CD14-positive monocyte (primary cell): ENCODE data around the gene PLXNA4. TPM values are rescaled to one million over a fixed set of nuclear protein-coding genes. Genes with fewer than 3 reads are reported as not detected.

Experiments used
- DNase-seq, 3 donors: peaks; one replicate each; pipeline ENCODE4 v3.0.0-alpha.2; 2011 to 2022
- H2AFZ ChIP-seq: 2 replicates; pipeline ENCODE4 v1.6.0; 2012; ENCODE audit warnings: mild to moderate bottlenecking, low read depth, low read length, inconsistent platforms; ENCODE audit not compliant: insufficient read depth, poor library complexity, severe bottlenecking
- H3K27ac ChIP-seq, 2 donors: 1 replicate in 1 of 2; 2 replicates in 1 of 2; pipeline ENCODE4 v1.5.1; 2012 to 2013; ENCODE audit warnings: low read length in 2 of 2, control low read depth in 1 of 2, inconsistent platforms in 1 of 2, low read depth in 1 of 2, mild to moderate bottlenecking in 1 of 2
- H3K27me3 ChIP-seq, 2 donors: one replicate each; pipeline versions ENCODE4 v1.6.0 to v1.6.1; 2011 to 2013; ENCODE audit warnings: low read length in 2 of 2; ENCODE audit not compliant: control insufficient read depth in 2 of 2, insufficient read depth in 2 of 2
- H3K36me3 ChIP-seq, 2 donors: replicated peaks in 1 of 2; 1 replicate in 1 of 2; 2 replicates in 1 of 2; pipeline versions ENCODE4 v1.5.1 to v1.6.1; 2012 to 2013; ENCODE audit warnings: low read length in 2 of 2, control low read depth in 1 of 2, inconsistent platforms in 1 of 2, mild to moderate bottlenecking in 1 of 2; ENCODE audit not compliant: insufficient read depth in 2 of 2, control insufficient read depth in 1 of 2
- H3K4me1 ChIP-seq, 2 donors: 1 replicate in 1 of 2; 2 replicates in 1 of 2; pipeline versions ENCODE4 v1.5.1 to v1.6.1; 2012 to 2013; ENCODE audit warnings: low read length in 2 of 2, control low read depth in 1 of 2, inconsistent platforms in 1 of 2, mild to moderate bottlenecking in 1 of 2, moderate library complexity in 1 of 2; ENCODE audit not compliant: insufficient read depth in 2 of 2, control insufficient read depth in 1 of 2
- H3K4me2 ChIP-seq: replicated peaks from 2 replicates; pipeline ENCODE3; 2012; ENCODE audit warnings: low read length, moderate library complexity, mild to moderate bottlenecking; ENCODE audit not compliant: poor library complexity, severe bottlenecking; ENCODE audit errors: extremely low read depth
- H3K4me3 ChIP-seq, 3 experiments: fragments of 200-600 bp in 1 of 3; sonication (generic) in 1 of 3; replicated peaks in 1 of 3; 1 replicate in 2 of 3; 2 replicates in 1 of 3; pipeline ENCODE4 v1.5.1; 2011 to 2013; ENCODE audit warnings: low read length in 3 of 3, mild to moderate bottlenecking in 3 of 3, control low read depth in 2 of 3, low read depth in 2 of 3, inconsistent platforms in 1 of 3, moderate library complexity in 1 of 3
- H3K79me2 ChIP-seq: 2 replicates; pipeline ENCODE4 v1.6.0; 2012; ENCODE audit warnings: mild to moderate bottlenecking, control low read depth, inconsistent platforms, low read length, moderate library complexity; ENCODE audit not compliant: insufficient read depth
- H3K9ac ChIP-seq: 2 replicates; pipeline ENCODE4 v1.6.0; 2017; ENCODE audit warnings: low read length, mild to moderate bottlenecking; ENCODE audit not compliant: insufficient read depth, poor library complexity, severe bottlenecking
- H3K9me3 ChIP-seq, 2 donors: replicated peaks in 1 of 2; 1 replicate in 1 of 2; 2 replicates in 1 of 2; pipeline versions ENCODE4 v1.5.1 to v1.6.1; 2012 to 2013; ENCODE audit warnings: low read length in 2 of 2, control low read depth in 1 of 2; ENCODE audit not compliant: control insufficient read depth in 1 of 2, insufficient read depth in 1 of 2
- H4K20me1 ChIP-seq: 2 replicates; pipeline ENCODE4 v1.6.0; 2012; ENCODE audit warnings: mild to moderate bottlenecking, low read length, control low read depth, moderate library complexity; ENCODE audit not compliant: insufficient read depth
- H3K27ac Mint-ChIP-seq, 7 donors: one replicate each; pipeline ENCODE4 v1.8.0; 2020; ENCODE audit warnings: mild to moderate bottlenecking in 7 of 7, mixed read lengths in 7 of 7, moderate library complexity in 6 of 7, inconsistent platforms in 2 of 7
- H3K27me3 Mint-ChIP-seq, 3 donors: one replicate each; pipeline ENCODE4 v1.8.0; 2021 to 2022; ENCODE audit warnings: low read depth in 3 of 3, mild to moderate bottlenecking in 3 of 3, mixed read lengths in 3 of 3, moderate library complexity in 3 of 3, inconsistent platforms in 1 of 3
- H3K36me3 Mint-ChIP-seq, 2 donors: one replicate each; pipeline ENCODE4 v1.8.0; 2020; ENCODE audit warnings: mixed read lengths in 2 of 2, inconsistent platforms in 1 of 2, mild to moderate bottlenecking in 1 of 2
- H3K4me1 Mint-ChIP-seq: one replicate; pipeline ENCODE4 v1.8.0; 2020; ENCODE audit warnings: mild to moderate bottlenecking, mixed read lengths
- H3K4me3 Mint-ChIP-seq, 2 donors: one replicate each; pipeline ENCODE4 v1.8.0; 2020; ENCODE audit warnings: mild to moderate bottlenecking in 2 of 2, mixed read lengths in 2 of 2, moderate library complexity in 1 of 2
- H3K9me3 Mint-ChIP-seq, 7 donors: one replicate each; pipeline ENCODE4 v1.8.0; 2020 to 2022; ENCODE audit warnings: mixed read lengths in 7 of 7, mild to moderate bottlenecking in 6 of 7, moderate library complexity in 6 of 7, inconsistent platforms in 2 of 7
- WGBS: methylation state at CpG from one replicate; pipeline ENCODE4 v1.1.5; 2013; ENCODE audit warnings: missing lambda C conversion rate; ENCODE audit not compliant: insufficient coverage; 5-methylcytosine and 5-hydroxymethylcytosine counted together
- intact Hi-C, 2 donors: fragments of 100-400 bp; cut with micrococcal nuclease; formaldehyde crosslinking; loops; one replicate each; pipeline versions ENCODE4 v1.15.0 to v1.15.1; 2023
- polyA plus RNA-seq, 3 donors: library from polyadenylated mRNA; depleted of rRNA in 1 of 3; unstranded in 2 of 3; stranded (reverse) in 1 of 3; fragments of 300-500 nt in 2 of 3; fragments of >200 nt in 1 of 3; fragmentation: Illumina TruSeq in 2 of 3; gene quantifications; 1 replicate in 2 of 3; 2 replicates in 1 of 3; pipeline ENCODE4 v1.2.3, GENCODE V29; 2012 to 2021
- TF ChIP-seq, protein P1 (sequence below): fragments of 200-600 bp; IDR thresholded peaks from one replicate; pipeline ENCODE4 v1.8.0; 2022; ENCODE audit warnings: antibody characterized with exemption, mild to moderate bottlenecking

PLXNA4 gene
- polyA plus RNA-seq, 3 donors = not detected

DNA sequence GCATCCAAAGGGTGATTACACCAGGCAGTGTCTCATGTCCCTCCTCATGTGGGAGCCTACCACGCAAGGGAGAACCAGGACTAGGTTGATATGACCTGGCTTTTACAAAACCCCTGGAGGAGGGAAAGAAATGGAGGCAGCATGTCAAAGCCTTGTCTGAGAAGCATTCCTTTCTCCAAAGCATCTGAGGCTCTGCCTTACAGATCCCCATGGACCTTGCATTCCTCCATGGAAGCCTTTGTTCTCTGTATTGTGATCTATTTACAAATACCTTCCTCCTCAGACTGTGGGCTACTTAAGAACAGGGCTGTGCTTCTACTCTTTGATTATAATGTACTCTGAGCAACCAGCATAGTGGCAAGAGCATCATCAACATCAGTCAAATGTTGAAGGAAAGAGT is 197.0 kb downstream of the PLXNA4 start:
- Mint-ChIP-seq H3K9me3 (peaks cover 0 to 2% (median 0%) of the 10 kb centered on the region in 7 donors), H3K4me1 (no peaks in the 10 kb centered on the region), H3K4me3 (no peak overlapping the region), H3K36me3 (no peaks in the 10 kb centered on the region), H3K27me3 (peaks cover 0 to 37% (median 22%) of the 10 kb centered on the region in 3 donors), H3K27ac (no peak overlapping the region)
- H3K9me3 ChIP-seq = no peaks in the 10 kb centered on the region
- no peaks in the 10 kb centered on the region for H3K36me3 ChIP-seq
- TF ChIP-seq, protein P1, sequence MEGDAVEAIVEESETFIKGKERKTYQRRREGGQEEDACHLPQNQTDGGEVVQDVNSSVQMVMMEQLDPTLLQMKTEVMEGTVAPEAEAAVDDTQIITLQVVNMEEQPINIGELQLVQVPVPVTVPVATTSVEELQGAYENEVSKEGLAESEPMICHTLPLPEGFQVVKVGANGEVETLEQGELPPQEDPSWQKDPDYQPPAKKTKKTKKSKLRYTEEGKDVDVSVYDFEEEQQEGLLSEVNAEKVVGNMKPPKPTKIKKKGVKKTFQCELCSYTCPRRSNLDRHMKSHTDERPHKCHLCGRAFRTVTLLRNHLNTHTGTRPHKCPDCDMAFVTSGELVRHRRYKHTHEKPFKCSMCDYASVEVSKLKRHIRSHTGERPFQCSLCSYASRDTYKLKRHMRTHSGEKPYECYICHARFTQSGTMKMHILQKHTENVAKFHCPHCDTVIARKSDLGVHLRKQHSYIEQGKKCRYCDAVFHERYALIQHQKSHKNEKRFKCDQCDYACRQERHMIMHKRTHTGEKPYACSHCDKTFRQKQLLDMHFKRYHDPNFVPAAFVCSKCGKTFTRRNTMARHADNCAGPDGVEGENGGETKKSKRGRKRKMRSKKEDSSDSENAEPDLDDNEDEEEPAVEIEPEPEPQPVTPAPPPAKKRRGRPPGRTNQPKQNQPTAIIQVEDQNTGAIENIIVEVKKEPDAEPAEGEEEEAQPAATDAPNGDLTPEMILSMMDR = no peak
- H3K4me1 ChIP-seq = no peaks in the 10 kb centered on the region
- DNase-seq = no peak
- H3K9ac ChIP-seq = no peak overlapping the region
- no peak overlapping the region for H3K27ac ChIP-seq
- no peak overlapping the region for H3K4me3 ChIP-seq
- H2AFZ ChIP-seq = no peak overlapping the region
- H3K4me2 ChIP-seq = no peak overlapping the region
- intact Hi-C loops = no loop called here
- H3K27me3 ChIP-seq = peaks cover 8 to 28% of the 10 kb centered on the region in 2 donors
- no peaks in the 10 kb centered on the region for H3K79me2 ChIP-seq
- 100% methylated on average over 1 of the region's 1 CpG for WGBS
- no peaks in the 10 kb centered on the region for H4K20me1 ChIP-seq

DNA sequence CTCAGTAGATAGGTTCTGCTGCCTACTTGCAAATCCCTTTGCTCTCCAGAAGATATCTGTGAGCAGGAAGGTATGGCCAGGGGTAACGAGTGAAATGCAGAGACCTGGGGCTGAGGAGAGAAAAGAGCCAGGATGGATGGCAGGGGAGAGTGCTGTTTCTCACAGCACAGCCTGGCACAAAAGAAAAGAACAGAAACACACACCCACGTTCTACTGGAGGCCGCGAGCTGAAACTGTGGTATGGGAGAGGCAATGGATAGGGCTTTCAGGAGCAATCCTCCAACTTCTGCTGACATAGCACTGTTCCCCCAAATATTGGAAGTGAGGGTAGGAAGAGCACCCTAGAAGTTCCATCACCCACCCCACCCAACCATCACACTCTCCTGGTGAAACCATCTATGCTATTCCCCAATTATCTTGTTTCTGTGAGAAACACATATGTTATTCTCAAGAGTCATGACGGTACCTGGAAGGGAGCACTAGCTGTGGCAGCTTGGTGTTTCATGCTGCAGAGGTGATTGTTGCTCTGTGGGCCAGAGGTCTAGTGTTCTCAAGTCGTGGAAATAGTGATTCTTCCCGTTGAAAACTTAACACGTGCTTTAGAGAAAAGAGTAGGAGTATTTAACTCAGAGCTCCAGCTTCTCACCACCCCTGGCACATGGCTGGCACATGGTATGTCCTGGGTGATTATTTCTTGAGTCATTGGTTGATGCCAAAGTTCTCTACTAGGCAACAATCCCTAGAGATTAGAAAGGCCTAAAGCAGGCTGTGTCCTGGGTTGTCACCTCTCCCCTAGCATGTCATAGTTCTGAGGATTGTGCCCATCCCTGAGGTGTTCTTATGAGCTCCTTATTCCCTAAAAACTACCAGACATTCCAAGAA is 198.3 kb downstream of the PLXNA4 start:
- H3K4me1 ChIP-seq = no peaks in the 10 kb centered on the region
- Mint-ChIP-seq H3K4me1 (no peaks in the 10 kb centered on the region), H3K9me3 (peaks cover 0 to 2% (median 0%) of the 10 kb centered on the region in 7 donors), H3K36me3 (no peaks in the 10 kb centered on the region), H3K27ac (no peak overlapping the region), H3K4me3 (no peak overlapping the region), H3K27me3 (peaks cover 0 to 33% (median 15%) of the 10 kb centered on the region in 3 donors)
- no peak overlapping the region for H3K4me2 ChIP-seq
- DNase-seq = no peak
- H3K79me2 ChIP-seq = no peaks in the 10 kb centered on the region
- no peaks in the 10 kb centered on the region for H4K20me1 ChIP-seq
- H2AFZ ChIP-seq = no peak overlapping the region
- H3K36me3 ChIP-seq = no peaks in the 10 kb centered on the region
- H3K9me3 ChIP-seq = no peaks in the 10 kb centered on the region
- H3K4me3 ChIP-seq = no peak overlapping the region
- no peak overlapping the region for H3K27ac ChIP-seq
- 100% methylated on average over 1 of the region's 8 CpGs for WGBS
- H3K9ac ChIP-seq = no peak overlapping the region
- intact Hi-C loops = no loop called here
- TF ChIP-seq, protein P1 = no peak
- H3K27me3 ChIP-seq = peaks cover 5 to 23% of the 10 kb centered on the region in 2 donors
